ENCODE data around the gene RFT1. TPM values are rescaled to one million over a fixed set of nuclear protein-coding genes. Genes with fewer than 3 reads are reported as not detected.
A peak's percentile ranks its signal among the peaks of the same experiment; 100 is the strongest.
"Not testable (repeated sequence)": the region's sequence is repeated elsewhere in the genome, so short reads cannot be mapped to it uniquely, and the experiment has no call there.

RFT1 gene
- total RNA-seq, 1 experiment from 2014 or later = 33.6 TPM

GRCh38 chr3:53163444-53164387, 33.5 kb upstream of the RFT1 start:
- DNase-seq (ENCODE audit: low spot score) = no peak

- DNase-seq (ENCODE audit: low spot score) = no peak
Measured at GRCh38 chr3:53162672-53163443, 32.6 kb upstream of the RFT1 start.

GRCh38 chr3:53161820-53162671, 31.8 kb upstream of the RFT1 start:
- no peak for DNase-seq (ENCODE audit: low spot score)

- DNase-seq (ENCODE audit: low spot score) = no peak
Measured at GRCh38 chr3:53161450-53161819, 31.2 kb upstream of the RFT1 start.

GRCh38 chr3:53160660-53161449, 30.6 kb upstream of the RFT1 start, which contains the start of gene PRKCD:
Gene PRKCD, plus strand, starts transcription at chr3:53161209. Its CDS starts 17,214 bp downstream, at chr3:53178423.
- peak; percentile 76 for DNase-seq (ENCODE audit: low spot score)

- DNase-seq (ENCODE audit: low spot score) = no peak
Measured at GRCh38 chr3:53160061-53160659, 29.9 kb upstream of the RFT1 start.

GRCh38 chr3:53159156-53160060, 29.2 kb upstream of the RFT1 start:
- DNase-seq (ENCODE audit: low spot score) = no peak

- no peak for DNase-seq (ENCODE audit: low spot score)
Measured at GRCh38 chr3:53158765-53159155, 28.5 kb upstream of the RFT1 start.

- no peak for DNase-seq (ENCODE audit: low spot score)
Measured at GRCh38 chr3:53157974-53158580, 27.8 kb upstream of the RFT1 start.

GRCh38 chr3:53156368-53156834, 26.2 kb upstream of the RFT1 start:
- DNase-seq (ENCODE audit: low spot score) = no peak

- DNase-seq (ENCODE audit: low spot score) = no peak
Measured at GRCh38 chr3:53155760-53156159, 25.5 kb upstream of the RFT1 start.

- DNase-seq (ENCODE audit: low spot score) = no peak
Measured at GRCh38 chr3:53154881-53155285, 24.6 kb upstream of the RFT1 start.

- no peak for DNase-seq (ENCODE audit: low spot score)
Measured at GRCh38 chr3:53153980-53154379, 23.7 kb upstream of the RFT1 start.

- DNase-seq (ENCODE audit: low spot score) = no peak
Measured at GRCh38 chr3:53153264-53153823, 23.1 kb upstream of the RFT1 start.

GRCh38 chr3:53151870-53152660, 21.8 kb upstream of the RFT1 start:
- no peak for DNase-seq (ENCODE audit: low spot score)

- no peak for DNase-seq (ENCODE audit: low spot score)
Measured at GRCh38 chr3:53151465-53151864, 21.2 kb upstream of the RFT1 start.

- DNase-seq (ENCODE audit: low spot score) = not testable (repeated sequence)
Measured at GRCh38 chr3:53151086-53151438, 20.8 kb upstream of the RFT1 start.

All from A172 (cell line).